AML-193 (cell line): ENCODE measurements around the gene PER1.

Experiments used
- DNase-seq, 2 experiments: peaks; one replicate each; lab custom pipeline; 2025; lab: John Stamatoyannopoulos, UW

PER1 gene

DNA sequence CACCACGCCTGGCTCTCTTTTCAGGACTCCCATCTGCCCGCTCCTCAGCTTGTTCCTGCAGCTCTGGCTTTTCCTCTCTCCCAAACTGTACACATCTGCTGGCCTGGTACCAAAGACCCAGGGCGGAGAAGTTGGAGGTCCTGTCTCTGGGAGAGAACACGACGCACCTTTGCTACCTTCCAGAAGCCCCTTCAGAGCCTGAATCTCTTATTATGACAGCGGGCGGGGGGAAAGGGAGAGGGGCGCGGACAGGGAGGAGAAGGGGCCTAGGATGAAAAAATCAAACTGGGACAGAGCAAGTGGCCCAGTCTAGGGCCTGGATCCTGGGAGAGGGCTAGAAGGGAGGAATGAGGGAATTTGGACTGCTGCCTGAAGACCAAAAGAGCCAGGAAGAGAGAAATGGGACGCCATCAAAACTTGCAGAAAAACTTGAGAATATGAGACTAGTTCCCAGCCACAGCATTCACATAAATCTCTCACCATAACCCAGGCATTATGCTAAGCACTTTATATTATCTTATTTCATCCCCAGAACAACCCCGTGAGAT lies 2.5 kb upstream of the PER1 start:
- DNase-seq, result no peak

DNA sequence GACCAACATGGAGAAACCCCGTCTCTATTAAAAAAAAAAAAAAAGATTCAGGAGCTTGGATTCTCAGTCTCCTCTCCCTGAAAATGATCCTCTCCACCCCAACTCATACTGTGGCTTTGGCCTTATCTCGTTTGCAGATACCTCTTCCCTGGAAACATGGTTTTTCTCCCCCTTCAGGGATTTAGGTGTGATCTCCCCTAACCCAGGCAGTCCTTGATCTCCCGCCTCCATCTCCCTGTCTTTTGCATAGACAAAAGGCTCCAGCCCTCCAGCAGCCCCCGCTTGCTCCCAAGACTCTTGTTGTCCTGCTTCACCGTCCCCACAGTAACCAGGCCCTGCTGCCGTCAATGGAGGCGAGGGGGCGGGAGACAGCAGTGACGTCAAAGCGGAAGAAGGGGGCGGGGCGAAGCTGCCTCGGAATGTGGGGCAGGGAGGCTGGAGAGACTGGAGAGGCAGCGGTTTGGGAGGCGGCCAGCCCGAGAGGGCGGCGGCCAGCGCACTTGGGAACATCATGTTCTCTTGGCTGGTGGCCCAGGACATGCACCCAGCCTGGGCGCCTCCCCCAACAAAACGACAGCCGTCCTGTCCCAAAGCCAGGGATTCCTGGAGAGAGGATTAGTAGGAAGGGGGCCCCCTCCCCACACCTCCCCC lies 1.9 kb upstream of the PER1 start:
- DNase-seq, result peak; percentile 53 to 58

DNA sequence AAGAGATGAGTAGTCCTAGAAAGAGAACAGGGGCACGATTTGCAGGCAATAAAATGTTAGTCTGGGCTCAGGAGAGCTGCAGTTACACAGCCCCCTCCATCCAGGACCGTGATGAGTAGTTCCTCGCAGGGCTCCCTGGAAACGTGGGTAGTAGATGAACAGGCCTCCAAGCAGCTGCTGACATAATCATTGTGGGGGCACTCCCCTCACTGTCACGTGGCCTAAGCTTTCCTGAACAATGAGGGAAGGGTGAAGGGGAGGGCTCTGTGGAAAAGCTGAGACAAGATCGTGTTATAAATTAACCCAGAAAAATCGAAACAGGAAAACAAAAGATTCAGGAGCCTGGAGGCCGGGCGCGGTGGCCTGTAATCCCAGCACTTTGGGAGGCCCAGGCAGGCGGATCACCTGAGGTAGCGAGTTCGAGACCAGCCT lies 1.3 kb upstream of the PER1 start:
- DNase-seq, result no peak

DNA sequence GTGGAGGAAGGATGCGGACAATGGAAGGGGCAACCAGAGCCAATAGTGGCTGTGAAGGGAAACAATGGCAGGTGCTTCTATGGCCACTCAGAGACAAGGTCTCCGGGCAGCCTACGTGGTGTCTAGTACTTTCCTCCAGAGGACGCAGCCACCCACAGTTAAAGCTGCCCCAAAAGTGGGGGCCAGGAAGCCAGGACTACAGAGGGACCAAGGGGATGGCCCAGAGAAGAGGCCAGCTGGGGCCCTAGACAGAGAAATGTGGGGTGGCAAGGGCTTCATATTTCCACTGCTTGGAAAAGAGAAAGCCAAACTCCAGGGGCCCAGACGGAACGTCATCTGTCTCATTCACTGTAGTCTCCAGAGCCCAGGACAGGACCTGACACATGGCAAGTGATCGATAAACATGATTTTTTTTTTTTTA lies 837 bp upstream of the PER1 start:
- no peak for DNase-seq

DNA sequence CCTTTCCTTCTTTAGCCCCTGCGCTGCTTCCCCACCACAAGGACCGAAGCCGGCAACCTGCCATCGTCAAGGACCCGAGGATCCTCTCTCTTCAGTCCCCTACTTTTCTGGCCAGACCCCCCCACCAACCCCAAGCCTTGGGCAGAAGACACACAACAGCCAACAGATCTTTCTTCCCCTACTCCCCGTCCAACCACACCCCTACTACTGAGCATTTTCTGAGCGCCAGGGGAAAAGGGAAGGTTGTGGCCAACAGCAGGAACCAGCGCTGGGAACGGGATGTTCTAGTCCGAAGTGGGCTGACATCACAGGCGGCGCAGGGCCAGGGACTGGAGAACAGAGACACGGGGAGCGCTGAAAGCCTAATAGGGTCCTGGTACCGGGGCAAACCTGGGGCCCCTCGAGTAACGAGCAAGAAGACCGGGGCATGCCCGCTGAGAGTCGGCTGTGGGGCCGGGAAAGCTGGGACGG lies 528 bp downstream of the PER1 start:
- peak in 1 of 2 experiments; percentile 5 for DNase-seq

DNA sequence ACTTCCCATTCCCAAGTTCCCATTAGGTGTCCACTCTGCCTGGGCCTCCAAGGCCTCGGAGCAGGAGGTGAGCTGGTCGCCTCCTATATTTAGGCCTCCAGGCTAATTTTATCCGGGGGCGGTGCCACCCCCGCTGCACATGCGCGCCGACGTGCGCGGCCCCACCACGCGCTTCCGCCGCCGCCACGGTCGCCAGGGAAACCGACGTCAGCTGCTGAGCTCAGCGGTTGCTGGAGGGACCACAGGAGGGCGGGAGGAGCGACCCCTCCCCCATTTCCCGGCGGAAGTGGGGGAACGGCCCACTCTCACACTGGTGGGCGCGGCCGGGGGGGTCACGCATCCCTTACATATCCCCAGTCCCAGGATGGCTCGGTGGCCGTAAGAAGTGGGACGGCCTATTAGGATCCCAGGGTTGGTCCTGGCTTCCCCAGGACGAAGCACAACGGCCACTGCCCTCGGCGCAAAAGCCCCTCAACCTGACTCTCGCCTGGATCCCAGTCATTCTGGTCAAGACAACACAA lies 1.0 kb downstream of the PER1 start:
- peak; percentile 11 to 18 for DNase-seq

DNA sequence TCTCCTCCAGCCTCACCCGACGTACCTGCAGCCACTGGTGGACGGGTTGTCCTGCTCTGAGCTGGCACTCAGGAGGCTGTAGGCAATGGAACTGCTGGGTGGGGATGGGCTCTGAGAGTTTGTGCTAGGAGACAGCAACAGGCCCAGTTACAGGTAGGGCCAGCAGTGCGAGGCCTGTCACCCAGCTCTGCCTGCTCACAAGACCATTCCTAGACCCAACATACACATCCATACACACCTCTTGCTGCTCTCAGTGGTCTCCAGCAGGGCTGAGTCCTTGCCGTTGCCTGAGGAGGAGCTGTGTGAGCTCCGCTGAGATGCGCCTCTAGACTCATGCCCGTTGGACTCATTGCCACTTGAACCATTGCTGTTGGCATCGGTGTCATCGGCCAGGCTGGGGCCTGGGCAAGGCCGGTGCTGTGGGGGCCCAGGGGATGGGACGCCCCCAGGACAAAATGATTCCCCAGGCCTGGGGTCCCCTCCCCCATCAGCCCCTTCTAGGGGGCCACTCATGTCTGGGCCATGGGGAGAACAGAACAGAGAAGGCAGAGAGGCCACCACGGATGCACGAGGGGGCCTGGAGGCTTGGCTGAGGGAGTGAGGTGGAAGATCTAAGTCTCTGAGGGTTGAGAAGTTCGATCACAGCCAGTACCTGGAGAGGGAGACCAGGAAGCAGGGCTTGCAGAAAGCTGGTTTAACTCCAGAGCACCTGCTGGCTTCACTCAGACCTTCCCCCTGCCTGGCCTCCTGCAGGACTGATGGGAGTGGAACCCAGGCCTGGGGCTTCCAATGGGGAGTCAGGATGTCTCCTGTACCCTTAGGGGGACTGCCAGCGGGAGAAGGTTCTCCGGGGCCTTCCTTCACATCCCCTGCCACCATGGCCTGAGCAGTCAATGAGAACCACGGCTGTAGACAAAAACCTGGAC lies 1.7 kb downstream of the PER1 start:
- DNase-seq, result no peak

DNA sequence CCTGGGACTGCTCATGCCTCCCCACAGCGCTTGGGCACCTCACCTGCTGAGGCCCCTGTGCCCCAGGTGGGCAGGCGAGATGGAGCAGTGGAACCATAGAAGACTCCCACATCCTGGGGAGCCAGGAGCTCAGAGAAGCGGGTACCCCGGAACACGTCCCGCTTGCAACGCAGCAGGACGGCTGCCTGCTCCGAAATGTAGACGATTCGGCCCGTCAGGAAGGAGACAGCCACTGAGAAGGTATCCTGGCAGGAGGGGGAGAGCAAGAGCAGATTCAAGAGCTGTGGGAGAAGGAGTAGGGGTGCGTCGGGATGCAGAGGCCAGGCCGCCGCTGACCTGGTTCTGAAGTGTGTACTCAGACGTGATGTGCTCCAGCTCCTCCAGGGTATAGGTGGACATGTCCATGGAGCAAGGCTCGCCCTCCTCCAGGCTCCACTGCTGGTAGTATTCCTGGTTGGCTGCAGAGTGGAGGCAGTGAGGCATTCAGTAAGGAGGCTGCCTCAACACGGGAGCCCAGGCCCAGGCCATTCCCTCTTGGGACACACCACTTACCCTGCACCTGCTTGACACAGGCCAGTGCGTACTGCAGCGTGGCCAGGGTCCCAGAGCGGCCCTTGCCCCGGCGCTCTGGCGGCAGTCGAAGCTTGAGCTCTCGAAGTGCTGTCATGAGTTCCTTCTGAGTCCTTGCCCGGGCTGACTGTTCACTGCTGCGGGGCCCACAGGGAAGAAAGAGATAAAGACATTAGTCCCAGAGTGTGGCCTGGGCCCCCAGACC lies 2.6 kb downstream of the PER1 start:
- no peak for DNase-seq

DNA sequence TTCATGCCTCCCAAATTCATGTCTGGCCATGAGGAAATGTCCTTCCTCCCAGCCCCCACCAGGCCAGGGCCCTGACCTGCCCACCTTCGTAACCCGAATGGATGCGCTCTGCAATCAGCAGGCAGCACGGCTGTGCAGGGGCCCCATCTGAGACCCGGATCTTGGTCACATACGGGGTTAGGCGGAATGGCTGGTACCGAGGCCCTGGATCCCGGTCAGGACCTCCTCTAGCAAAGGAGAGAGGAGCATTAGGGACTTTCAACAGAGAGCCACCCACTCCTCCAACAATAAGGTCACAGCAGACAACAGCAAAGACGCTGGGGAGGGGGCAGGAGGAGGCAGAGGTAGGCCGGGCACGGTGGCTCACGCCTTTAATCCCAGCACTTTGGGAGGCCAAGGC lies 3.6 kb downstream of the PER1 start:
- no peak for DNase-seq

DNA sequence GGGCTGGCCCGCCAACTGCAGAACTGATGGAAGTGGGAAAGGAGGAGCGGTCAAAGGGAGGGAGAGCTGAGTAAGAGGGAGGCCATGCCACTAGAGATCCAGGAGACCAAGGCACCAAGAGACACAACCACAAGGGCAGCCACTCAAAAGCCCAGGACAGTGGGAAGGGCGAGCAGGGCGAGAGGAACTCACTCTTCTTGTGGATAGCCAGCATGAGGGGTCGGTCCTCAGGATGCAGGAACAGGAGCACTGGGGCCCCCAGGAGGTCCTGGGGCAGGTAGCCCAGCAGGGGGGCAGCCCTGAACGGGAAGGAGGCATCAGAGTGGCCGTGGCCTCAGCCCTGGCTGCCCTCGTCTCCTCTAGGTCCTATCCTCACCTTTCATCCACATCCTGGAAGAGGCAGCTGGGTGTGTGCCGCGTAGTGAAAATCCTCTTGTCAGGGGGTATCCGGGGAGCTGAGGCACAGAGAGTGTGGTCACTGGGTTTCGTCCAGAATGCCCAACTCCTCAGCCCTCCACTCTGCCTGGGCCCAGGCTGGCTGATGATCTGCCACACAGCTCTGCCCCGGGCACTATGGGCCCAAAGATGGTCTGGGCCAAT lies 4.3 kb downstream of the PER1 start:
- DNase-seq, result no peak

DNA sequence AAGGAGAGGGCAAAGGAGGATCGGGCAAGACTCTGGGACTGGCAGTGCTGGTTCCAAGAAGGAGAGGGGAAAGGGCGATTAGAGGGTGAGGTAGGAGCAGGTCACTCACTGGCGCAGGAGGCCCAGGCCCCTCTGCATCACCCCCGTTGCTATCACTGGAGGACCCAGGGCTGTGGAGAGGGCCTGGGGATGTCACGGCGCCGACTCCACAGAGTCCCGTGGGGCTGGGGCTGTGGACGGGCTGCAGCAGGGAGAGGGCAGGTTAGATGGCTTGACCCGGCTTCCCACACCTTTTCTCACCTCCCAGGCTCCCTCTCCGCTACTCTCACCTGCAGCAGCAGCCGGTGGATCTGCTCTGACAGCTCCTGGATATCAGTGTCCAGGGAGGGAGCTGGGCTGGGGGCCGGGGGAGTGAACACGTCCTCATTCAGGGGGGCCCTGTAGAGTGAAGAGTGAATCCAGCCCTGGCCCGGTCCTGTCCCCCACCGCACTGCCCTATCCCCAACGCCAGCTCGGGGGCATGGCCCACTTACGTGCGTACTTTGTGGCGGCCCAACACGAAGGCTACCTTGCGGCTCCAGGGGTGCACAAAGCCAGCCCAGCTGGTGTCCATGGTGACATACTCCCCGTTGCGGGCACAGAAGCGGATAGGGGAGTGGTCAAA lies 4.9 kb downstream of the PER1 start:
- DNase-seq, result no peak

DNA sequence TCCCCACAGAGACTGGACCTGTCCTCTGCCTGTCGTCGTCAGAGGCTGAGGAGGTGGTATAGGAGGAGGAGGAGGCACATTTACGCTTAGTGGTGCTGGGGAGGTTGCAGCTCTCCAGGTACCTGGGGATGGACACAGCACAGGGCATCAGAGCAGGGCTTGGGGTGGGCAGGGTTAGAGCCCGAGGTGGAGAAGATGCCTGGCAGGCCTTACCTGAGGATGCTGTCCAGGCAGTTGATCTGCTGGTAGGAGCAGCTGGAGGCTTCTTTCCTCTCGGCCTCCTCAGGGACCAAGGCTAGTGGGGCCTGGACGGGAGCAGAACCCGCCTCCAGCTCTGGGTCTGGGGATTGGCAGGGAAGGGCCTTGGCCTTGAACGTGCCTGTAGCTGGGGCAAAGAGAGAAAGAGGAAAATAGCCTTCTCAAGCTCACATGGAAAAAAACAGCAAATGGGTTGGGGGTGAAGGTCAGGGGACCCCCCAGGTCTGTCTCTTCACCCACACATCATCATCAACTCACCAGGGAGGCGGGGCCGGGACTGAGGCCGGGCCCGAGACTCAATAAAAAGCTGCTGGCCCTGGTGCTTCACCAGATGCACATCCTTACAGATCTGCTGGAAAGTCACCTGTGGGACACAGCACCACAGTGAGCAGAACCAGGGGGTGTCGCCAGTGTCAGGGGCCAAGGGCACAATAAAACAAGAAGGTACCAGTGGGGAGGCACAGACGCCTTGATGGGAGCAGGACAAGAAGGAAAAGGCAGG lies 5.6 kb downstream of the PER1 start:
- DNase-seq, result no peak

DNA sequence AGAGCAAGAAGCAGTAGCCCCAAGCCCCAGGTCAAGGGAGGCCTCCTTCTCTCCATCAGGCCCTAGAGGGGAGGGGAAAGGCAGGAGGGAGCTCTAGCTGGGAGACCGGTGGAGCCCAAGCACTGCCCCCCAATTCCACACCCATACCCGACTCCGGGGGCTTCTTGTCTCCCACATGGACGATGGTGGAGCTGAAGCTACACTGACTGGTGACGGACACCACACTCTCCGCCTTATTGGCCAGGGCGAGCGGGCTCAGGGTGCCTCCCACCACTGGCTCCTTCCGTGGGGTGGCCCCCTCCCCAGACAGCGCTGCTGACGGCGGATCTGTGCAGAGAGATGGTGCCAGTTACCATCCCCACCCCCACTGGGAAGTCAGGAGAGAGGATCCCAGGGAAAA lies 6.4 kb downstream of the PER1 start:
- no peak for DNase-seq

DNA sequence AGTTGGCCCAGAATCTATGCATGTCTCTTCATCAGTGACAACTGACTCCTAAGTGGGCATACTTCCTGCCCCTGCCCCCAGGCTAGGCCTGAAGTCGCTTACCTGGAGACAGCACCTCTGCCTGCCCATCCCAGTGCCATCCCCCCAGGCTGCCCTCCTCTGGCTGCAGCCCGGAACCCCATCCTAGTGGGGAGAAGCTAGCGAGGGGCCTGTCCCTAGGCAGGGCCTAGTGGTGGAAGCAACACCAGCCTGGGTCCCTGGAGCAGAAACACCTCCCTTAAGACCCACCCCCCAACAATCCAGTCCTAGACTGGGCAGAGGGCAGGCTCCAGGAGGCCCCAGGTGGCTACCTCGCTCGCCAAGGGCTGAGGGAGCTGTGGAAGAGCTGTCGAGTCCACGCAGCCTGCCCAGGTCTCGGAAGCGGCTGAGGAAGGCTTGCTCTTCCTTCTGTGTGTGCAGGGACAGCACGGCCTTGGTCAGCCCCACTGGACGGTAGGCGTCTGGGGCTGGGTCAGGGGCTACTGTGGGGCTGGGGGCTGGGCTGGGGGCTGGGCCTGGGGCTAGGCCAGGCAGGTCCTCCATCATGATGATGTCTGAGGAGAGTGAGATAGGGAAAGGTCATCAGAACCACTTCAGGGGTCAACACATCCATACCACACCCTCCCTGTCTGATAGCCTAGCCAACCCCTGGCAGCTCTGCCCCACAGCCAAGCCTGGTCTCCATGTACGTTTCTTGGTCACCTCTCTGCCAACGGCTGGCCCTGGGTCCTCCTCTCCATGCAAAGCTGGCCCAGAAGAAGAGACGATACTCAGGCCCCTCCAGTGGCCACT lies 7.6 kb downstream of the PER1 start:
- no peak for DNase-seq

DNA sequence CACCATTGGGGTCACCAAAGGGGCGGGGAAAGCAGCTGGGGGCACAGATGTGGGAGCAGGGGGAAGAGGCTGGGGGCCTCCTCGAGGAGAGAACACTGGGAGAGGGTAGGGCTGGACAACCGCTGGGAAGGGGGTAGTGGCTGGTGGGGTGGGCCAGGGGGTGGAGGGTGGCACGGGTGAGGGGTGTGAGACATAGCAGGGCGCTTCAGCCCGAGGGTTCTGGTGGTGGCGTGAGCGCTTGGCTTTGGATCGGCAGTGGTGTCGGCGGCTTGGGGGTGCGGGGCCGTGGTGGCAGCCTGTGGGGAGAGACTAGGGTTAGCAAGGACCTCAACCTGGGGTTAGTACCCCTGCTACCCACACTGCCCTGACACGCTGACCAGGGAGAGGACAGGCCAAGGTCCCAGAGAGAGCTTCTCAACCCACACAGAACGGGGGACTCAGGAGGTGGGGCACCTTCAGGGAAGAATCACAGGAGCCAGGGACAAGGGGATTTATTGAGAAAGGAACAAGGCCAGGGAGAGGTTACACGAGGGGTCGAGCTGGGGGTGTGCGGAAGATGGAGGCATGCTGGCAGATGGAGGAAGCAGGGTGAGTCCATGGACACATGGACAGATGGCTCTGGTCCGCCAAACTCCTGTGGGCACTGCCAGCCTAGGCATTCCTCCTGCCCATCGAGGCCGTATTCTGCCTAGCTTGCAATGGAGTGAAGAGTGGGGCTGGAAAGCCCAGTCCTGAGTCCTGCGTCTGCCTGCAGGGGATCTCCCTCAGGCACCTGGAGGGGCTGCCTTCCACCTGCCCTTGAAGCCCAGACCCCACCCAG lies 8.4 kb downstream of the PER1 start:
- DNase-seq, result no peak

DNA sequence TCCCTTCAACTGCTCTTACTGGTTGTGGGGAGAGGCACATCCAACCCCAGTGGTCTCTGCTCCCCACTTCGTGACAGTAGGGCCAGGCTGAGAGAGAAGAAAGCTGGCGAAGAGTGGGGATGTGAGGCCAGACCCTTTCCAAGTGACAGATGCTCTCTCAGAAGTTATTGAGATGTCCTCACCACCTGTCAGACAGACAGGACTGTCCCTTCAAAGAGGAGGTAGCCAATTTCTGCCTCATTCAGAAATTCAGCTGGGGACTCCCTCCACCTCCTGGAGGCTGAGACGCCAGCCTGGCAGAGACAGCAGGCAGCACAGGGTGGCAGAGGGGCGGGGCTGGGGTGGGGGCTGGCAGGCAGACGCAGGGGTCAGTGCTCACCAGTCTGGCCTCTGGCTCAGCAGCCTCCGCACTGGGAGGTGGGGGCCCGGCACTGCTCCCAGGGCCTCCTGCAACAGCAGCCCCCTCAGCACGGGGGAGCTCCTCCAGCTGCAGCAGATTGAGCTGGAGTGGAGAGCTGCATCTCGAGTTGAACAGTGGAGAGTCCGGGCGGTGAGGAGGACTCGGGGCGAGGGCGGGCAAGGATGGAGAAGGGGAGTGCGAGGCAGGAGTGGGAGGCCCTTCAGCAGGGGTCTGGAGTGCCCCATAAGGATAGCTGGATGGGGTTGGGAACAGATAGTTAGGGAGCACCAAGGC lies 9.2 kb downstream of the PER1 start:
- no peak for DNase-seq

DNA sequence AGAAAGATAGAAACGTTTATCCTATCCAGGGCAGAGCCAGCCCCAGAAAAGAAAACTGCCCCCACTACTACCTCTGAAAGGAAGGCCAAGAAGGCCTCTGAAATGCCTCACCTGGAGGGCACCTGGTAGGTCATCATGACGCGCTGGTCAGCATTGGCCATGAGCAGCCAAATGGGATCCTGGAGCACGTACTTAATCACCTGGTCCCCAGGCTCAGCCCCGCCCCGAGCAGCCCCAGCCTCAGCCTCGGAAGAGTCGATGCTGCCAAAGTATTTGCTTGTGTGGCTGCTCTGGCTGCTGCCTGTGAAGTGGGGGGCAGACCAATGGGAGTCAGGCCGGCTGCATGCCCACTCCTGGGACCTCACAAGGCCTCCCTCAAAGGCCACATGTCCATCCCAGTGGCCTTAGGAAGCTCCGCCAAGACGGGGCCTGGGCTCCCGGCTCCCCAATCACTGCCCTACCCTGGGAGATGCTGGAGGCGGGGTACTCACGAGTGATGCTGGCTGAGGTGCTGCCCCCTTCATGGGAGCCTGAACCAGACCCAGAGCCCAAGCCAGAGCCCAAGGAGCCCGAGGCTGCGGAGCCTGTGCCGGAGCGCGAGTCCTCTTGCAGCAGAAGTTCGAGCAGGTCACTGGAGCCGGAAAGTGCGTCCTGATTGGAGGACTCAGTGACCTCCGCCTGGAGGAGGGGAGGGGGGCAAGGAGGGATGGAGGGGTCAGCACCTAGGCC lies 9.9 kb downstream of the PER1 start:
- no peak for DNase-seq
